Activated T-cell treated with anti-CD3 and anti-CD28 coated beads for 4 hours (primary cell): Measurements from ENCODE around the gene SAXO1.
"Not testable (repeated sequence)": the region's sequence is repeated elsewhere in the genome, so short reads cannot be mapped to it uniquely, and the experiment has no call there.

Experiments used
- DNase-seq: peaks from one replicate; pipeline ENCODE4 v3.0.0-alpha.2; 2020

The SAXO1 gene

DNA sequence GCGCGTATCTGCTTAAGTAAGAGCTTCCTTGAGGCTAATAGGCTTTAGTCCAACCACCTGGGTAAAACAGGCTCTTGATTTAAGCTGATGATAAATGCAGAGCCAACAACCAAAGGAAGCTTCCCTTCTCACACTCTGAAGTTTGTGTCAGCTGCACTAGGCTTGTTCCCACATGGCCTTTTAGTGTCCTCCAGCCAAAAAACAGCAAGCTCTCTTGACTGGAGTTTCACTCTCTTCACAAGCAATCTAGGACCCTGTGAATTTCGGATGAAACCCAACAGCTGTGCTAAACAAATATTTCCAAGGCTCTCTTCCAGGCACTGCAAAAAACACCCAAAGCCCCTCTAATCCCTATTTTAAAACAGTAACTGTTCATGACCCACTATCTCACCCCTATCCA is 63.9 kb downstream of the SAXO1 start:
- DNase-seq, result no peak

DNA sequence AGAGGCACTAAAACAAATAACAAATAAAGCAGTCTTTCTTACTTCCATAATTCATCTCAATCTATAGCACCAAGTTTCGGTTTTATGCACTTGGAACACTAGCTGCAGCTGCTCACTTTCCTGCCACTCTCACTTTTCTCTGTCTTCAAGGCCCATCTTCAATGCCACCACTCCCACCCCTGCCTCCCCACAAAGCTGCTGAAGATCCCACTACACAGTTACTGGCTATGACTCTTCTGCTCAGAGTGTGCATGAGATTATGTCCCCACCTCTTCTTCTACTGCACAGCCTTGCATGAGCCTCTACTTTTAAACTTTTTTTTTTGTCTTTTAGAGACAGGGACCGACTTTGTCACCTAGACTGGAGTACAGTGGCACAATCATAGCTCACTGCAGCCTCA is 77.4 kb downstream of the SAXO1 start:
- no peak for DNase-seq

DNA sequence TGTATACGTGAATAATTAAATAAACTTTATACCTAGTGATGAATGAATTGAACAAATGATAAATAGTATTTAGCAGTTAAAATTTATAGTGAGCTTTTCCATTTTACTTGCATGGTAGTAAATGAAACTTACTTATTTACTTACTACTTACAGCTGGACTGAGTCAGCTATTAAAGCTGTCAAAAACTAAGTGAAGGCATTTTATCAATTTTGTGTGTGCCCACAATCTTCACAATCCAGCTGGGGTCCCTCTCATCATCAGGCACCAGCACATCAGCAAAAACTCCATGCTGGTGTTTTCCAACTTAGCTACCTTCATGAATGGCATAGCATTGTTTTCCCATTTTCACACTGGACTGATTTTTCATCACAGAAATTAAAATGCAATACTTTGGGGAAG is 81.1 kb downstream of the SAXO1 start:
- DNase-seq, result no peak

DNA sequence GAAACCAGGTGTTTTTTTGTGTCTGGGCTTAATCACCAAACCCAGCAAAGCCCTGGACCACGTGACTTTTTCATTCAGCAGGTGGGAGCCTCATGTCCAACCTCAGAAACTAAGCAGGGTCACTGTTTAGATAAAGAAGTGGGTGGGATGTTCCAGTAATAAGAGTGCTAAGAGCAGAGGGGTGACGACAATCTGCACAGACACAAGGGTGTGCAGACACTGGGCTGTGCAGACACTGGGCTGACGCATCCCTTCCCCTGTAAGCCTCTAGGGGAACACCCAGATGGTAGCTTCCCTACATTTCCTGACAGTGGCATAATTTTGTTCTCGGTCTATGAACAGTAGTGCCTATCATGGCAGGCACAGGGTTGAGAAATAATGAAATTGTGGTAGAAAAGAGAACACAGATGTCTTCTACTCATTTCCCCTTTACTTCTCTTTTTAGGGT is 85.1 kb downstream of the SAXO1 start:
- no peak for DNase-seq

DNA sequence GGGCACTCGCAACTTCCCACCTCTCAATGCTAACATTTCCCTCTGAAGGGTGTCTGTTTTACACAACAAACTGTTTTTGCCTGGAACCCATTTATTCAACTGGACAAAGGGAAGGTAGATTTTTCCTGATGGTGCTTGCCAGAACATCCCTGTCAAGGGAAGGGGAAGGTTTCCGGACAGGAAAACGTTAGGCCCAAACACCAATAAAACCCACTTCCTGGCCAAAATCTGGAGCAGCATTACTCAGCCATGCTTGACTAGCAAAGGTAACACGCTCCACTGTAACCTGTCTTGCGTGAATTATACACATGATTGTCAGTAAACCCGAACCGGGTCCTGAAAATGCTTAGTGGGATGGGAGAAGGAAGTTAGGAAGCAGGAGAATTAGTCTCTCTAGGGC is 90.2 kb downstream of the SAXO1 start:
- DNase-seq, result no peak

GRCh38 chr9:18941060-18941740 is 91.8 kb downstream of the SAXO1 start:
- DNase-seq, result no peak

GRCh38 chr9:18939943-18940342 is 93.1 kb downstream of the SAXO1 start:
- DNase-seq, result no peak

- no peak for DNase-seq
These were observed 96.7 kb downstream of the SAXO1 start for GRCh38 chr9:18936094-18936871.

DNA sequence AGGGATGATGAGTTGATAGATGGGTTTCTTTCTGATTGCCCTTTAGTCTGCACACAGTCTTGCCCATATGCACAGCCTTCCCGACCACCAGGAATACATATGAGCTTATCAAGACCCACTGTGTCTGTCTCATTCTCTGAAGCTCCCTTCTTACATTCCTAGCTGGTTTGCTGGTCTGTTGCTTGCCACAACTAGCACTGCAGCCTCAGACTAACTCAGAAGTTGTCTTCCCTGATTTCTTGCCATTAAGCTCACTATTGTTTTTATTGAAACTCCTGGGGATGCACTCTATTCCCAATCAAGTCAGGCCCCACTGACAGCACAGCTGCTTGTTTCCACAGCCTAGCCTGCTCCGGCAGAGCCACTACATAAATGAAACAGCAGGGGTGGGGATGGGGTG is 97.5 kb downstream of the SAXO1 start:
- DNase-seq, result no peak

DNA sequence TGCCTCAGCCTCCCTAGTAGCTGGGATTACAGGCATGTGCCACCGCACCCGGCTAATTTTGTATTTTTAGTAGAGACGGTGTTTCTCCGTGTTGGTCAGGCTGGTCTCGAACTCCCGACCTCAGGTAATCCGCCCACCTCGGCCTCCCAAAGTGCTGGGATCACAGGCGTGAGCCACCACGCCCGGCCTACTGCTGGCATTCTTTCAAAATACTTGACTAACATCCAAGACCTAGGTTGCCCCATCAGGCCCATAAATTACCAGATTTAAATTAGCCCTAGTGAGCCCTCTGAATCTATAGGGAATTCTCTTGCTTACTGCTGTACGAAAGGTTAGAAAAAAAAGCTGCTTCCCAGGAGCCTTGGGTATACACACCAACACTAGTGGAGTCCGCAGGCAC is 102.4 kb downstream of the SAXO1 start:
- not testable (repeated sequence) for DNase-seq

GRCh38 chr9:18928711-18929110 is 104.3 kb downstream of the SAXO1 start:
- DNase-seq, result no peak

DNA sequence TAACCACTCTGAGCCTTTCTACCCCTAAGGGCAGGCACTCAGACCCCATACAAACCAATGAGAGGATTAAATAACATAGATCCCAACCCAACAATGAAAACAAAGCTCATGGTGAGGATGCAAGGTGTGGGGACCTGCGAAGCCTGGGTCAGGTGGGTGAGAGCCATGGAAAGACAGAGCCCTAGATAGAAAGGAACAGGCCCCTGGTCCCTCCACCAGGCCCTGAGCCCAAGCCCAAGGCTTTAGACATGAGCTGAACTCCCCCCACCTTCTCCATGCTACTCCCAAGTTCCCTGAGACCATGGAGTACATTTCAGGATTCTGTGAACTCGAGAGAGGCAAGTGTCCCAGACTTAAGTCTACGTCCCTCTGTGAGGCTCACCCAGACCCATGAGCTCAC is 106.5 kb downstream of the SAXO1 start:
- DNase-seq, result no peak

DNA sequence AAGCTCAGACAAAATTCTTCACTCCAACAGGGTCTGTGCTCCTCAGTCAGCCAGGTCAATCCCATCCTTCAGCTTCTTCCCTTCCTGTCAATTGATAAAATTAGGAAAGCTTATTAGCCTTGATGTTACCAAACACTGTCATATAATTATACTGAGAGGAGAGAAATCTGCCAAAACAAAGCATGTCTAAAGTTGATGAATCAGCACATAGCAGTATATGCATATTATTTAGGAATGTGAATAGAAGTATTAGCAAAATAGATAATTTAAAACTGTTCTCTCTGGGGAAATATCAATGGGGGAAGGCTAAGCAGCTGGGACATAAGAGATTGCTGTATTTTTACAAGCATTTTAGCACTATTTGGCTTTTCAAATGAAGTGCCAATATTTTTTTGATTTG is 107.1 kb downstream of the SAXO1 start:
- no peak for DNase-seq

DNA sequence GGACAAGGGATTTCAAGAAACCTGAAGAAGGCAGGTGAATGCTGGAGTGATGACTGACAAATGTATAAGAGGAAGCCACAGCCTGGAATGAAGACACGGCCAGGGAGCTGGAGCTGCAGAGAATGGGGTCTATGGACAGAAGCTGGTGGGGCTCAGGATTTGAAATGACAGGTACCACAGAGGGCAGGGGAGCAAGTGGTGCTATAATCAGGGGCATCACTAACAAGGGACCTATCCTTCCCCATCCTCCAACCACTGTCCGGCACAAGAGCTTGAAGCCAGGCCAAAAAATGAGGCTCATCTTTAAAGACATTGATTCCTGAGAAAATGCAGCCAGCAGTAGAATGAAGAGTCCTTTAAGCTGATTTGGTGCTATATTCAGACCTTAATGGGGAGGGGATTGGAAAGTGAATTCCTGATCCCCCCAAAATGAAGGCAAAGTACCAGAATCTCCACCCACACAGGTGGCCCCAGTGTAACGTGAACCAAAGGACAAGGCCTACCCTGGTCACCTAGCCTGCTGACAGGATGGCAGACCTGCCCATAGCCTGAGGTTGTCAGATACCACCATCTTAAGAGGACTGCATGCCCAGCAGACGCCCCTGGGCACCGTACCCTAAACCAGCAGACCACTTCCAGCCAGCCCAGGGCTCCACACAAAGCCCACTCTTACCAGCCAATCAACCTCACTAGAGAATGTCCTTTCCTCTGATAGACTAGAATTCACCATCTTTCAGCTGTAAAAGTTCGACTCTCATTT is 109.2 kb downstream of the SAXO1 start:
- DNase-seq, result no peak

DNA sequence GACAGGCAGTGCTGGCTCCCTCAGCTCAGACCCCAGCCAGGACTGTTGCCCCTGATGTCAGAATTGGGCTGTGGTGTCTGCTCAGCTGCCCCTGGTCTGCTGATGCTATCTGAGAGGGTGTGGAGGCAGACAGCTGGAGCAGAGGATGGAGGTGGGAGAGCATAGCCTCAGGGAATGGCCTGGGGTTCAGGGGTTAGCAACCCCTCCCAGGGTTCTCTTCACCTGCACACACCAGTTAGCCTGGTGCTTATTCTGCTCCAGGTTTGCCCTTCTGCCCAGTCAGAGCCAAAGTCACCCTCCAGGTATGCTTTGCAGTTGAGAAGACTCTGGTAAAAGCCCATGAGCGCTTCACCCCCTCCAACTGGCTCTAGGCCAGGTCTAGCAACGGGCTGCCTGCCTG is 109.8 kb downstream of the SAXO1 start:
- no peak for DNase-seq

DNA sequence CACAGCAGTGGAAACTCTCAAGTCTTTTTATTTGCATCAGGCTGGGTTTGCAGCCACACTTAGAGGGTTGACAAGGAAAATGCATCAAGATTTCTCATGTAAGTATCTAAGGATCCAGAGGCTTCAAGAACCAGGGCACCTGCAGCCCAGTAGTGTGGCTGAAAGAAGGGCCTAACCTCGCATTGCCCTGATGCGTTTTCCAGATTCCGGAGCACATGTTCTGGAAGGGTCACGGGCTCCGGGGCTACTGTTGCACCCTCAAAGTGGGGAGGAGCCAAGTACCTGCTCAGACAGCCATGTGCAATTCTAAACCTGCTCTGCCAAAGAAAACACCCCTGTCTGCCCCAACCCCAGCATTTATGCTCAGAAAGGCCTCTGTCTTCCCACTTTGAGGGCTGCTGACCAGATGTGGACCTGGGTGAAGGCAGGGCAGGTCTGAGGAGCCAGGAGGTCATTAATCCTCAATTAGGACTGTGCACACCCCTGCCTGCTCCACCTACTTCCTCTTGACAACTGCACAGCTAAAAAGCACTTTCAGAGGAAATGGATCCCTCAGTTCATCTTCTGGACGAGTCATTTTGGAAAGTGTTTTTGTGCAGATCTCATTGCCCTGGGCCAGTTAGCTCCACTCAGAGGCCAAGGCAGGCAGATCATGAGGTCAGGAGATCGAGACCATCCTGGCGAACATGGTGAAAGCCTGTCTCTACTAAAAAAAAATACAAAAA is 110.7 kb downstream of the SAXO1 start:
- no peak for DNase-seq

- no peak for DNase-seq
These were observed 111.5 kb downstream of the SAXO1 start for GRCh38 chr9:18921366-18922075.

GRCh38 chr9:18920141-18921084 is 112.6 kb downstream of the SAXO1 start:
- no peak for DNase-seq

- DNase-seq, result no peak
These were observed 121.2 kb downstream of the SAXO1 start for GRCh38 chr9:18911714-18912342.

- no peak for DNase-seq
These were observed 122.1 kb downstream of the SAXO1 start for GRCh38 chr9:18910916-18911315.

DNA sequence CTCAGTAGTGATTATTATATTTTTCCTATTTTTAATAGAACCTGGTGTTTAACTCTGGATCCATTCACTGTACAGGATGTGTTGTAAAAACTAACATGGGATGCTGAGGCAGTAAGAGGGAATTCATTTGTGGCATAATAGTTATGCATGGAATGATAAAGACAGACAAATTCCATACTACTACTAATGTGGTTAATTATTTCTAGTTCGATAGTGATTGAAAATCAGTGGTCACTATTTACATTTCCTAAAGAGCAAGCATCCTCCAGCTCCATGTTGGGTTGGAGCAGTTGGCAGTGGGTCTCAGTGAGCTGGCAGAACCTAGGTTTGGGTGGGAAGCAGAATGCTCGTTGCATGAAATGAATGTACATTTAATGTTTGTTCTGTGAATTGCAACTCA is 122.6 kb downstream of the SAXO1 start:
- no peak for DNase-seq
